Activated CD8-positive, alpha-beta T cell treated with anti-CD3 and anti-CD28 coated beads, Interleukin-2, amount 10 ng/mL, durations not matched to agents 7 days and 5 days (primary cell): ENCODE results near the gene HOXA5. TPM values are rescaled to one million over a fixed set of nuclear protein-coding genes. Genes with fewer than 3 reads are reported as not detected.

Experiments
- ATAC-seq: fragments of 150-1000 bp; cut with Tn5 transposase; one replicate; pipeline ENCODE4 v1.10.0; 2021; ENCODE audit warnings: moderate library complexity
- CTCF ChIA-PET: fragments of 350-600 bp; sonication (Branson Sonifier 250); formaldehyde crosslinking; loops from one replicate; lab custom pipeline; 2021; ENCODE audit warnings: antibody characterized with exemption; lab: Charles Lee
- POLR2A ChIA-PET: fragments of 350-600 bp; sonication (Branson Sonifier 250); formaldehyde crosslinking; loops from one replicate; lab custom pipeline; 2021; ENCODE audit warnings: antibody characterized with exemption; lab: Charles Lee
- DNase-seq: peaks from one replicate; pipeline ENCODE4 v3.0.0-alpha.2; 2020
- H3K27ac Mint-ChIP-seq: one replicate; pipeline ENCODE4 v1.8.0; 2021; ENCODE audit warnings: mild to moderate bottlenecking, mixed read lengths
- H3K27me3 Mint-ChIP-seq: one replicate; pipeline ENCODE4 v1.8.0; 2021; ENCODE audit warnings: low read depth, mixed read lengths
- H3K36me3 Mint-ChIP-seq: one replicate; pipeline ENCODE4 v1.8.0; 2021; ENCODE audit warnings: low read depth, mixed read lengths
- H3K4me1 Mint-ChIP-seq: one replicate; pipeline ENCODE4 v1.8.0; 2021; ENCODE audit warnings: low read depth, mixed read lengths
- H3K4me3 Mint-ChIP-seq: one replicate; pipeline ENCODE4 v1.8.0; 2021; ENCODE audit warnings: mild to moderate bottlenecking, mixed read lengths
- H3K9me3 Mint-ChIP-seq: one replicate; pipeline ENCODE4 v1.8.0; 2022; ENCODE audit warnings: mixed read lengths; ENCODE audit not compliant: insufficient read depth
- total RNA-seq, 2 experiments: library from RNA; stranded (reverse); gene quantifications; one replicate each; pipeline ENCODE4 v1.2.3, GENCODE V29; 2021

The HOXA5 gene
- total RNA-seq, 2 experiments from 2014 or later, result not detected

DNA sequence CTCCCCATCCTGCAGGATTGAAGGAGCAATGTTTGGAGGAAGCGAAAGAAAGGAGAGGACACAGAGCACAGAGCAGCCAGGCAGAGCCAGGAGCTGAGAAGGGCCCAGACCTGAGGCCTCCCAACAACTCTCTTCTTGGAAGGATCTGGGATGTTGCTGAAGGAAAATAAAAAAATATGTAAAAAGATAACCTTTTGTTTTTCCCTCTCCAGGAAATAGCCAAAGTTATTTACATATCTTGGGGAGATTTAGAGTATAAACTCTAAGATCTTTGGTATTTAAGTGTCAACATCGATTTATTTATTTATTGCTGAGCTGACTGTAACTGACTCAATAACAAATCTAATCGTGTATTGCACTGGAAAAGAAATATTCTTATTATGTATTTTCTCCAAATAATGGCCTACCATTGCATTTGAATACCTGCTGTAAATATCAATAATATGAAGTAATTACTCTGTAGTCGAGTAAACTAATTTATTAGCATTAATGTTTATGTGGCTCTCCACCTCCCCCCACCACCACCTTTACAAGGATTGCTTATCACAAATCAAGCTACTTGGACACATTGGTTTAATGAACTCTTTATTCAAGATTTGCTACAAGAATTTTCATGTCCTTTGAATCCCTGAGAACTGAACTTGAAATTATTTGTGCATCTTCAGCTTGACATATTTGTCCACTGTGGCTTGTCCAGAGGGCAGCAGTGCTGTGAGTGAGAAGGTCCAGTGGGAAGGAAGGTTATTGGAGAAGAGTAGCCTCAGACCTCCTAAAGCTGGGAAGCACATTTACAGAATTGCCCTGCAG is 43.4 kb upstream of the HOXA5 start:
- ATAC-seq, result no peak
- Mint-ChIP-seq H3K4me1 (peaks cover 52% of the 10 kb centered on the region), H3K36me3 (peaks cover 6% of the 10 kb centered on the region), H3K9me3 (no peaks in the 10 kb centered on the region), H3K27ac (no peak overlapping the region), H3K27me3 (peaks cover 86% of the 10 kb centered on the region), H3K4me3 (peak overlapping the region; percentile 5)
- CTCF ChIA-PET, result interaction anchor here (0.9 to 6.1 kb wide), 3 partner anchors 7 to 26 kb away, joined by 4 to 37 read pairs (median 25); no protein-coding TSS in a partner anchor
- POLR2A ChIA-PET, result interaction anchor here (0.9 kb wide), 1 partner anchor 12 kb away, joined by 3 read pairs; no protein-coding TSS in a partner anchor
- DNase-seq, result no peak

DNA sequence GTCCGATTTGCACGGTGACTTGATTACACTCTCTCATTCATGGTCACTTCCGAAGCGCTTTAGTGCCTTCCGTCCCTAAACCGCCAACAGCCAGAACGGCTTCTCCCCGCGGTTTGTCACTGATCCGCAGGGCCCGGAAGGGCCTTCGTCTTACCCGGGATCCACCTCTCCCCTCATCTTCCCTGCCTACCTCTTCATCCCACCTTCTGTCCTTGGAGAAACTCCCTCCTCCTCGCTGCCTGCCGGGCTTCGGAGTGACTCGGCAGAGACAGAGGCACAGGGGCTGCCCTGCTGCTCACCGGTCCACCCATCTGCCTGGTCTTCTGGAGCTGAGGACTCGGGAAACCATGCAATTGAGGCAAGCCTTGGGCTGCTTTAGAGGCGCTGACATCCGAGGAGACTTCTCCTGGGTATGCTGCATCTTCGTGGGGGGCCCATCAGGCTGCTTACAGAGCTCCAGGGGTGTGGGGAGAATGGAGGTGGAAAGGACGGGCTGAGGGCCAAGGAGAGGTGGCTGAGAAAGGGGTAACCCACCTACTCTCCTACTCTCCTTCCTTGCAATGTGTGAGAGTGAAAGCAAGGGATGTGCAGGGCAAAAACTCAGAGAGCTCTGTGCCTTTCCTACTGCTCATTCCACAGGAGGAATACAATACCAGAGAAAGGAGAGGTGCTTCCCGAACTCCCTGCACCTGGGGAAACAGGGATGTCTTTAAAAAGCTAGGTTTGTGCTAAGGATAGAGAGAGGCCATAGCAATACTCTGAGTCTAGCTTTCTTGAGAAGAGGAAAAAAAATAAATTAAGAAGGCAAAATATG is 42.6 kb upstream of the HOXA5 start:
- H3K4me1 Mint-ChIP-seq, result peaks cover 51% of the 10 kb centered on the region
- peaks cover 6% of the 10 kb centered on the region for H3K36me3 Mint-ChIP-seq
- DNase-seq, result no peak
- POLR2A ChIA-PET, result no interaction called here
- peaks cover 85% of the 10 kb centered on the region for H3K27me3 Mint-ChIP-seq
- no peak for ATAC-seq
- CTCF ChIA-PET, result interaction anchor here (0.6 to 6.1 kb wide), 3 partner anchors 9 to 733 kb away, joined by 3 to 37 read pairs (median 4); no protein-coding TSS in a partner anchor
- no peaks in the 10 kb centered on the region for H3K9me3 Mint-ChIP-seq
- peak overlapping the region; percentile 39 for H3K4me3 Mint-ChIP-seq
- no peak overlapping the region for H3K27ac Mint-ChIP-seq

DNA sequence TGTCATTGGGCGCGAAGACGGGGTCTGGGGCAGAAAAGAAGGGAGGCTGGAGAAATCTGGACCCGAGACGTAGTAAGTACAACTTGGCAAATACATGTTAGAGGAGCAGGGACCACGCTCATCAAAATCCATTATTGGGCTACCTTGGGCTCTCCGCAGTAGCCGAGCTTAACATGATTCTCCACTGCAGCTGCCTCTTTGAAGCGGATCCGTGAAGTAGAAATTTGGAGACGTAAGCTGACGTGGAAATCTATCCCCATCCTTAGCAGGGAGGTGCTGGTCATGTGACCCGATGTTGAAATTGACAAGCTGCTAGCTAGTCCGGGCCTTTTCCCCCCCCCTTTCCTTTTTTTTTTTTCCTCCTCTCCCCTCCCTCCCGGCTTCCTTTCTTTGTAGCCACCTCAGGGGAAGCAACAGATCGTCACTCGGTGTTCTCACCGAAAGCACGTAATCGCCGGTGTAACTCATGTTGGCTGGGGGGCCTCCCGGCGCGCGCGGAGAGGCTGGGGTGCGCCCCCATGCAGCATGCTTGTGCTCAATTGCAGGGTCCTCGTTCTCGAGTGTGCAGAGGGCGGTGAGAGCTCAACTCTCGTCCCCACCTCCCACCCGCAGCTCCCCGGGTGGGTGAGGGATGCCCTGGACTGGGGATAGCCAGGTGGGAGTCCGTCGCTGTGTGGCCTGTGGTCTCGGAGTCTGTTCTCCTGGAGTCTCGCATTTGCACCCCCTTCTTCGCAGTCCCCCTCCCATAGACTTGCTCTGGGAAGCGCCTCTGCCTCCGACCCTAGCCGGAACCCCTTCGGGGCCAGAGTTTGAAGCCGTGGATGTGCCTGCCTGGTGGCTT is 41.8 kb upstream of the HOXA5 start, which contains the start of gene HOXA11:
Gene HOXA11 (minus strand): TSS at position 220 of the 841 bp plus-strand sequence. CDS start 88 bp downstream, at position 132.
- Mint-ChIP-seq H3K36me3 (peaks cover 6% of the 10 kb centered on the region), H3K9me3 (no peaks in the 10 kb centered on the region), H3K4me1 (peaks cover 53% of the 10 kb centered on the region), H3K27me3 (peaks cover 80% of the 10 kb centered on the region), H3K4me3 (peak within 1 kb of the TSS; percentile 56), H3K27ac (peak within 1 kb of the TSS; percentile 24)
- ChIA-PET POLR2A (no interaction called here), CTCF (interaction anchor here (1.0 to 6.1 kb wide), 2 partner anchors 10 to 14 kb away, joined by 3 to 37 read pairs; no protein-coding TSS in a partner anchor)
- ATAC-seq (no peak), DNase-seq (no peak)

DNA sequence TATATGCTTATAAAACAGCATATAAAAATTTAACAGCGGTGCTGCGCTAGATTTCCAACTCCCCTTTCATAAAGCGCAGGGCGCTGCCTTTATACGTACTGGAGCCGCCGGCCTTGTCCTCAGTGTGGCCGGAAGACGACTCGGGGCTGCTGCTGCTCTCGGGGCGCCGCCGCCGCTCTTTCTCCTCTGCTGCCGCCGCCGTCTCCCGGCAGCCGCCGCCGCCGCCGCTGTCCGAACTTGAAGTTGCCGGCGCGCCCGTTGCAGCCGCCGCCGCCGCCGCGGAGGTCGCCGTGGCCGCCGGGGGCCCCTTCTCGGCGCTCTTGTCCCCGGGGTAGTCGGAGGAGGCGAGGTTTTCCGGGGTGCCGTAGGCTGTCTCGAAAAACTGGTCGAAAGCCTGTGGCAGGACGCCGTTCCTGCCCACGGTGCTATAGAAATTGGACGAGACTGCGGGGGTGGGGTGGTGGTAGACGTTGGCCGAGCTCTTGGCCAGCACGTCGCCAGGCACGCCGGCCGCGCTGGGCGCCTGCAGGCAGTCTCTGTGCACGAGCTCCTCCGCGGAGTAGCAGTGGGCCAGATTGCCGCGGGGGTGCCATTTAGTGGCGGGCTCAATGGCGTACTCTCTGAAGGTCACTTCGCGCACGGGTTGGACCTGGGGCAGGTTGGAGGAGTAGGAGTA is 41.0 kb upstream of the HOXA5 start:
- Mint-ChIP-seq H3K4me1 (peaks cover 51% of the 10 kb centered on the region), H3K36me3 (peaks cover 8% of the 10 kb centered on the region), H3K27ac (peak overlapping the region; percentile 24), H3K27me3 (peaks cover 78% of the 10 kb centered on the region), H3K9me3 (no peaks in the 10 kb centered on the region), H3K4me3 (peak overlapping the region; percentile 56)
- ATAC-seq (no peak), DNase-seq (no peak)
- CTCF ChIA-PET, result interaction anchor here (0.9 to 6.1 kb wide), 3 partner anchors 11 to 26 kb away, joined by 3 to 37 read pairs (median 3); no protein-coding TSS in a partner anchor
- POLR2A ChIA-PET, result no interaction called here

DNA sequence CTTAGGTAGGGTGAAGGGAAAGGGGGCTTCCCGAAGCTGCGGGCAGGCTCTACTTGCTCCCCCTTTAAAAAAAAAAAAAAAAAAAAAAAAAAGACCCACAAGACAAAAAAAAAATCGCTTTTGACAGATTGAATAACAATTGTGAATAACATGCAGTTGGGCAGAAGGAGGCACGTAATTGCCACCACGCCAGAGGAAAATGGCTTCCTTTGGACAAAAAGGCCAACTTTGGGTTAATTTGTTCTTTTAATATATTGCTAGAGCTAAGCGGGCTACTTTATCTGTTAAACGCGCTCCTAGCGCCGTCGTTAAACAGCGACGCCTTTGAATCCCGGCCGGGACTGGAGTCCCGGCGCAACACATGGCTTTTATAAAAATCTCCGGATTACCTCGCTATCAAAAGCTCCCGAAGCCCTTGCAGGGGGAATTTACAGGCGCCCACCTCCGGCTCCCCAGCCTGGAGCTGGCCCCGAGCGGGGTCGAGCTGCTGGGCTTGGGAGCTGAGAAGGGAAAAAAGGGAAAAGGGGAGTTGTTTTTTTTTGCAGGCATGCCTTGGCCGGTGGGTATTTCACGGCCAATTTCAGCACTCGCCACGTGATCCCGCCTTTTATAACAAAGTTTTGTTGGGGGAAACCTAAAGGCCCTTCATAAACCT is 40.3 kb upstream of the HOXA5 start:
- CTCF ChIA-PET, result interaction anchor here (0.6 to 6.1 kb wide), 4 partner anchors 12 to 501 kb away, joined by 3 to 37 read pairs (median 4); no protein-coding TSS in a partner anchor
- no peak for ATAC-seq
- Mint-ChIP-seq H3K4me1 (peaks cover 47% of the 10 kb centered on the region), H3K36me3 (peaks cover 8% of the 10 kb centered on the region), H3K27ac (no peak overlapping the region), H3K9me3 (no peaks in the 10 kb centered on the region), H3K4me3 (peak overlapping the region; percentile 56), H3K27me3 (peaks cover 80% of the 10 kb centered on the region)
- POLR2A ChIA-PET, result interaction anchor here (0.5 kb wide), 1 partner anchor 234 kb away, joined by 3 read pairs; no protein-coding TSS in a partner anchor
- no peak for DNase-seq

DNA sequence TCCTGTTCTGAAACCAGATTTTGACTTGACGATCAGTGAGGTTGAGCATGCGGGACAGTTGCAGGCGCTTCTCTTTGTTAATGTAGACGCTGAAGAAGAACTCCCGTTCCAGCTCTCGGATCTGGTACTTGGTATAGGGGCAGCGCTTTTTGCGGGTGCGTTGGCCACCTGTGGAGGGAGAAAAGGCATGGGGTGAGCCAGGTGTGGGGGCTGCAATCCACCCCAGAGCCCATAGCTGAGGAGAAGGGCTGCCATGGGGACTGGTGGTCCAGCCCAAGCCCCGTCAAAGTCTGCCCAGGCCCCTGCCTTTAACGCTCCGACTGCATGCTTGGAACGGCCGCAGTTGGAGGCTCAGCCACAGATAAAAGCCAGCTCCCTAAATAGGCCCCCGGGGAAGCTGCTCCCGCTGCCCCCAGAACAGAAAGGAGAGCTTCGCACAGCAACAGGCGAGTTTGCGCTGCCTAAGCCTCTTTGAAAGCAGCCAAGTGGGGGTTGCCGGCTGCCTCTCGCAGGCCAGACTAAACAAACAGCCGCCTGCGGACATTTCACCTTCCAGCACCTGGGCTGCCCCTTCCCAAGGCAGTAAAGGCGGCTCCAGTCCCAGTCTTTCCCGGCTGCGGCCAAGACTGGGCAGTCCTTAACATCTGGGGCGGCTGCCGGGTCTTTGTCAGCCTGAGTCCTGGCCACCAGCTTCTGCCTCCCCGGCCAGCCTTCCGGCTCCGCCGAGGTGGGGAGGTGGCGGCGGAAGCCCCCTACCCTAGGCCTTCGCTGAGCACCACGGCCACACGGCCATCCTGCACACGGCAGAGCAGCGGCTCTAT is 39.6 kb upstream of the HOXA5 start:
- ATAC-seq (no peak), DNase-seq (no peak)
- Mint-ChIP-seq H3K4me1 (peaks cover 39% of the 10 kb centered on the region), H3K27me3 (peaks cover 77% of the 10 kb centered on the region), H3K27ac (no peak overlapping the region), H3K36me3 (peaks cover 4% of the 10 kb centered on the region), H3K4me3 (no peak overlapping the region), H3K9me3 (no peaks in the 10 kb centered on the region)
- ChIA-PET CTCF (interaction anchor here (0.6 to 6.1 kb wide), 4 partner anchors 12 to 500 kb away, joined by 3 to 37 read pairs (median 4); no protein-coding TSS in a partner anchor), POLR2A (interaction anchor here (0.5 kb wide), 1 partner anchor 234 kb away, joined by 3 read pairs; no protein-coding TSS in a partner anchor)

DNA sequence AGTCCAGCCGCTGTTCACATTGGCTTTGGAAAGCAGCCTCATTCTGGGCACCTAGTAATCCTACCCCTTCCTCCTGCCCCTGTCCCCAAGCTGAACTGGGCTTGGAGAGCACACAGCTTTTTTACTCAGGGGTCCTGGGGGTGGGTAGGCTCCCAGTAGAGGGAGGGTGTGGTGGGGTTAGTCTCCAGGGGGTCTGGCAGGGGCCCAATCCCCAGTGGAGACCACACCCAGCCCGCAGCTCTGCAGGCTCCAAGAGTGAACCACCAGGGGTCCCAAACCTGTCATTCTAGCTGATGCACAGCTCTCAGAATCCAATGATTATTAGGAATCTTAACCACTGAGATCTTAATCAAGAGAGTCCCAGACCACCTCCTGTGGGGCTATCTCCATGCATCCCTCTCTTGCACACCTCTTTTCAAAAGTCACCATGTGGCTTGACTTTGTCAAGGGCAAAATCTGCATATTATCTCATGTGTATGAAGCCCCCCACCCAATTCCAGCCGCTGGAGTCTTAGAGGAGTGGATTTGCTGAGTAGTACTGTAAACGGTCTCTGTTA is 38.9 kb upstream of the HOXA5 start:
- H3K4me1 Mint-ChIP-seq, result peaks cover 32% of the 10 kb centered on the region
- H3K27ac Mint-ChIP-seq, result no peak overlapping the region
- DNase-seq (no peak), ATAC-seq (no peak)
- POLR2A ChIA-PET, result no interaction called here
- CTCF ChIA-PET, result interaction anchor here (1.6 to 6.1 kb wide), 2 partner anchors 13 to 500 kb away, joined by 4 to 37 read pairs; no protein-coding TSS in a partner anchor
- peaks cover 4% of the 10 kb centered on the region for H3K36me3 Mint-ChIP-seq
- no peak overlapping the region for H3K4me3 Mint-ChIP-seq
- no peaks in the 10 kb centered on the region for H3K9me3 Mint-ChIP-seq
- peaks cover 75% of the 10 kb centered on the region for H3K27me3 Mint-ChIP-seq

DNA sequence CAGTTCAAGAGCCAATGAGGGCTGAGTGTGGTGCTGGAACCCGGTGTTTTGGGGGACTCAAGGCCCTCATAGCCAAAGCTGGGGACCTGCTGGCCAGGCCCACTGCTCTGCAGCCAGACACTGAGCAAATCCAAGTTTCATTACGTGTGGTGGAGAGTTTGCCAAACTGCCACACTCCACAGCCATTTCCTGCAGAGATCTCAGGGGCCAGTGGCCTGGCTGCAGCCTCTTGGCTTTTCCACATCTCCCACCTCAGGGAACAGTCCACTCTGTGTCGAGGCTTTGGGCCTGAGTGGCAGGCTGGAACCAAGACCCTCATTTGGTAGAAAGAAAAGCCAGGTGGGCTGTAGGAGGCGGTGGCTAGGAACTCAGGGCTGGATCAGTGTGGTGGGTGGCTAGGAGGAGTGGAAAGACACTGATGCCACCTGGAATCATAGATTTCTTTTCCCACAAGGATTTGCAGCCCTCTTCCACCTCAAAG is 38.4 kb upstream of the HOXA5 start:
- peaks cover 4% of the 10 kb centered on the region for H3K36me3 Mint-ChIP-seq
- peaks cover 28% of the 10 kb centered on the region for H3K4me1 Mint-ChIP-seq
- H3K27me3 Mint-ChIP-seq, result peaks cover 70% of the 10 kb centered on the region
- H3K9me3 Mint-ChIP-seq, result no peaks in the 10 kb centered on the region
- ChIA-PET POLR2A (no interaction called here), CTCF (interaction anchor here (1.6 to 6.1 kb wide), 2 partner anchors 14 to 499 kb away, joined by 4 to 37 read pairs; no protein-coding TSS in a partner anchor)
- DNase-seq (no peak), ATAC-seq (no peak)
- no peak overlapping the region for H3K4me3 Mint-ChIP-seq
- no peak overlapping the region for H3K27ac Mint-ChIP-seq
